Measurements from ENCODE around the gene SMAD6. TPM values are rescaled to one million over a fixed set of nuclear protein-coding genes. Genes with fewer than 3 reads are reported as not detected.
A peak's percentile ranks its signal among the peaks of the same experiment; 100 is the strongest.

The SMAD6 gene
- total and polyA plus RNA-seq, 12 donors: 1.9 to 31.9 (median 7.4) TPM

- no peaks in the 10 kb centered on the region for H3K9me3 ChIP-seq (replicated peaks in 1 of 3)
- 61 to 71% (median 67%) methylated on average over 20 to 27 of the region's 27 CpGs for WGBS, 4 donors
- H3K27me3 ChIP-seq: no peaks in the 10 kb centered on the region
- H3K36me3 ChIP-seq (replicated peaks in 1 of 2): no peaks in the 10 kb centered on the region
- no peaks in the 10 kb centered on the region for H3K4me1 ChIP-seq (replicated peaks in 1 of 2)
- H3K4me3 ChIP-seq: no peak overlapping the region
- TF ChIP-seq POLR2A (IDR thresholded peaks at IDR 0.05): no peak
- TF ChIP-seq, protein P1, sequence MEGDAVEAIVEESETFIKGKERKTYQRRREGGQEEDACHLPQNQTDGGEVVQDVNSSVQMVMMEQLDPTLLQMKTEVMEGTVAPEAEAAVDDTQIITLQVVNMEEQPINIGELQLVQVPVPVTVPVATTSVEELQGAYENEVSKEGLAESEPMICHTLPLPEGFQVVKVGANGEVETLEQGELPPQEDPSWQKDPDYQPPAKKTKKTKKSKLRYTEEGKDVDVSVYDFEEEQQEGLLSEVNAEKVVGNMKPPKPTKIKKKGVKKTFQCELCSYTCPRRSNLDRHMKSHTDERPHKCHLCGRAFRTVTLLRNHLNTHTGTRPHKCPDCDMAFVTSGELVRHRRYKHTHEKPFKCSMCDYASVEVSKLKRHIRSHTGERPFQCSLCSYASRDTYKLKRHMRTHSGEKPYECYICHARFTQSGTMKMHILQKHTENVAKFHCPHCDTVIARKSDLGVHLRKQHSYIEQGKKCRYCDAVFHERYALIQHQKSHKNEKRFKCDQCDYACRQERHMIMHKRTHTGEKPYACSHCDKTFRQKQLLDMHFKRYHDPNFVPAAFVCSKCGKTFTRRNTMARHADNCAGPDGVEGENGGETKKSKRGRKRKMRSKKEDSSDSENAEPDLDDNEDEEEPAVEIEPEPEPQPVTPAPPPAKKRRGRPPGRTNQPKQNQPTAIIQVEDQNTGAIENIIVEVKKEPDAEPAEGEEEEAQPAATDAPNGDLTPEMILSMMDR (IDR thresholded peaks at IDR 0.05): no peak
- no peak overlapping the region for H3K27ac ChIP-seq
- intact Hi-C loops (cut with DNase I): no loop called here
- peak in 5 of 7 donors; percentile 32 to 56 (median 36) for DNase-seq
These were observed 28.4 kb upstream of the SMAD6 start for GRCh38 chr15:66673410-66674322.

- no peaks in the 10 kb centered on the region for H3K36me3 ChIP-seq (replicated peaks in 1 of 2)
- H3K27ac ChIP-seq: no peak overlapping the region
- WGBS, 4 donors: 74 to 88% (median 84%) methylated on average over 4 of the region's 4 CpGs
- H3K9me3 ChIP-seq (replicated peaks in 1 of 3): no peaks in the 10 kb centered on the region
- no peaks in the 10 kb centered on the region for H3K4me1 ChIP-seq (replicated peaks in 1 of 2)
- intact Hi-C loops (cut with DNase I): no loop called here
- no peak overlapping the region for H3K4me3 ChIP-seq
- no peak for TF ChIP-seq POLR2A (IDR thresholded peaks at IDR 0.05)
- TF ChIP-seq, protein P1 (IDR thresholded peaks at IDR 0.05): no peak
- DNase-seq: no peak
- H3K27me3 ChIP-seq: no peaks in the 10 kb centered on the region
These were observed 27.3 kb upstream of the SMAD6 start for GRCh38 chr15:66674756-66675155.

DNA sequence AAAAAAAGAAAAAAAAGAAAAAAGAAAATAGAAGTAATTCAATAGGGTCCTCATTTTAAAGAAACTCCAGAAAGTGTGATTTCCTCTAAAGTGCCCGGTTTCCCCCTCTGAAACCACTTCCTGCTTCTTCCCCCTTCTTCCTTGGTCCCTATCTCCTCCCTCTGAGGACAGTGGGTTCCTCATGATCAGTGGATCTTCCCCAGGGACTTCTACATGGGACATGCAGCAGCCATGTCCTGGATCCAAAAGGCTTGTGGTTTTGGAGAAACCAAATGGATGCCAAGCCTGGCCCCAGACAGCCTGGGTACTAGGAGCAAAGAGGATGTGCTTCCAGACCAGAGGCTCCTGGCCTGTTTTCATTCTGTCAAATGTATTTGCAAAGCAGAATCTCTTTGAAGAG is 26.6 kb upstream of the SMAD6 start:
- Histone ChIP-seq H3K4me1 (replicated peaks in 1 of 2) (no peaks in the 10 kb centered on the region), H3K4me3 (no peak overlapping the region), H3K36me3 (replicated peaks in 1 of 2) (no peaks in the 10 kb centered on the region), H3K9me3 (replicated peaks in 1 of 3) (no peaks in the 10 kb centered on the region), H3K27ac (no peak overlapping the region), H3K27me3 (no peaks in the 10 kb centered on the region)
- 47 to 78% (median 63%) methylated on average over 1 of the region's 1 CpG for WGBS, 4 donors
- TF ChIP-seq, protein P1 (IDR thresholded peaks at IDR 0.05): no peak
- no peak for TF ChIP-seq POLR2A (IDR thresholded peaks at IDR 0.05)
- no peak for DNase-seq
- intact Hi-C loops (cut with DNase I): no loop called here

DNA sequence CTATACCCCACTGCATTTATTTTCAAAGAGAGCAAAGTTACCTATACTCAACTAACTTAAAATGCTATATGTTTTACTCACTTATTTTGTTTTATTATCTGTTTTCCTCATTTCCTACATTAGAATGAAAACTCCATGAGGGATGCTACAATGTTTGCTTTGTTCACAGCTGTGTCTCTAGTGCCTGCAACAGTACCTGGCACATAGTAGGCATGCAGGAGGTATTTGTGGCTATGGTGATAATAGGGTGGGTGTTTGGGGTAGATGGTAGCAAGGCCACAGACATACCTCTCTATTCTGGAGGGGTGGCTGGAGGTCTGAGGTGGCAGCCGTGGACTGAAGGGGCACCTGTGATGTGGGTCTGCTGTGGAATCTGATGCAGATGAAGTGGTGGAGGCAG is 24.7 kb upstream of the SMAD6 start:
- Histone ChIP-seq H3K27ac (no peak overlapping the region), H3K27me3 (no peaks in the 10 kb centered on the region), H3K4me1 (replicated peaks in 1 of 2) (no peaks in the 10 kb centered on the region), H3K4me3 (no peak overlapping the region), H3K9me3 (replicated peaks in 1 of 3) (no peaks in the 10 kb centered on the region), H3K36me3 (replicated peaks in 1 of 2) (no peaks in the 10 kb centered on the region)
- no peak for DNase-seq
- 84 to 100% (median 95%) methylated on average over 1 of the region's 1 CpG for WGBS, 4 donors
- no peak for TF ChIP-seq POLR2A (IDR thresholded peaks at IDR 0.05)
- TF ChIP-seq, protein P1 (IDR thresholded peaks at IDR 0.05): no peak
- intact Hi-C loops (cut with DNase I): no loop called here
